Common myeloid progenitor, CD34-positive (primary cell): ENCODE measurements around the gene OR56A3.

Experiments
- CTCF ChIA-PET: fragments of 350-600 bp; sonication (Branson Sonifier 250); formaldehyde crosslinking; loops from one replicate; lab custom pipeline; 2021; ENCODE audit warnings: antibody characterized with exemption; lab: Charles Lee
- POLR2A ChIA-PET: fragments of 350-600 bp; sonication (Branson Sonifier 250); formaldehyde crosslinking; loops from one replicate; lab custom pipeline; 2021; ENCODE audit warnings: antibody characterized with exemption; lab: Charles Lee
- DNase-seq, 3 donors: peaks; one replicate each; pipeline versions ENCODE4 v3.0.0 to v3.0.0-alpha.2; 2013
- H3K27ac ChIP-seq, 2 experiments: 1 replicate in 1 of 2; 2 replicates in 1 of 2; pipeline ENCODE4 v1.7.0; 2013; ENCODE audit warnings: inconsistent platforms in 2 of 2, low read length in 2 of 2, mild to moderate bottlenecking in 2 of 2, low read depth in 1 of 2, moderate library complexity in 1 of 2; ENCODE audit not compliant: severe bottlenecking in 2 of 2, insufficient read depth in 1 of 2, poor library complexity in 1 of 2
- H3K27me3 ChIP-seq, 5 experiments: replicated peaks in 2 of 5; 1 replicate in 3 of 5; 2 replicates in 2 of 5; pipeline versions ENCODE4 v1.6.1 to v1.7.0; 2013; ENCODE audit warnings: low read length in 4 of 5, mild to moderate bottlenecking in 2 of 5, moderate library complexity in 2 of 5, inconsistent platforms in 1 of 5; ENCODE audit not compliant: insufficient read depth in 5 of 5, control insufficient read depth in 4 of 5
- H3K36me3 ChIP-seq, 4 experiments: 1 replicate in 2 of 4; 2 replicates in 2 of 4; pipeline versions ENCODE4 v1.6.1 to v1.7.0; 2013; ENCODE audit warnings: low read length in 3 of 4, control low read depth in 1 of 4, mild to moderate bottlenecking in 1 of 4; ENCODE audit not compliant: control insufficient read depth in 4 of 4, insufficient read depth in 4 of 4
- H3K4me1 ChIP-seq, 4 experiments: 1 replicate in 3 of 4; 2 replicates in 1 of 4; pipeline versions ENCODE4 v1.6.1 to v1.7.1; 2013; ENCODE audit warnings: low read length in 3 of 4, mild to moderate bottlenecking in 3 of 4, control low read depth in 1 of 4, inconsistent platforms in 1 of 4, moderate library complexity in 1 of 4; ENCODE audit not compliant: control insufficient read depth in 4 of 4, insufficient read depth in 4 of 4; ENCODE audit errors: control extremely low read depth in 1 of 4
- H3K4me3 ChIP-seq, 7 experiments: 1 replicate in 4 of 7; 2 replicates in 3 of 7; pipeline versions ENCODE4 v1.5.1 to v1.7.0; 2013; ENCODE audit warnings: mild to moderate bottlenecking in 7 of 7, low read length in 6 of 7, moderate library complexity in 6 of 7, inconsistent platforms in 2 of 7, low read depth in 2 of 7, control low read depth in 1 of 7; ENCODE audit not compliant: insufficient read depth in 4 of 7, control insufficient read depth in 1 of 7; ENCODE audit errors: extremely low read depth in 1 of 7
- H3K9me3 ChIP-seq, 5 experiments: 1 replicate in 4 of 5; 2 replicates in 1 of 5; pipeline versions ENCODE4 v1.6.1 to v1.7.1; 2013; ENCODE audit warnings: low read length in 4 of 5, mild to moderate bottlenecking in 2 of 5, inconsistent platforms in 1 of 5, low read depth in 1 of 5, moderate library complexity in 1 of 5; ENCODE audit not compliant: control insufficient read depth in 4 of 5, insufficient read depth in 2 of 5; ENCODE audit errors: control extremely low read depth in 1 of 5
- WGBS: methylation state at CpG from one replicate; pipeline ENCODE4 v1.1.5; 2013; ENCODE audit not compliant: insufficient coverage; 5-methylcytosine and 5-hydroxymethylcytosine counted together

The OR56A3 gene

DNA sequence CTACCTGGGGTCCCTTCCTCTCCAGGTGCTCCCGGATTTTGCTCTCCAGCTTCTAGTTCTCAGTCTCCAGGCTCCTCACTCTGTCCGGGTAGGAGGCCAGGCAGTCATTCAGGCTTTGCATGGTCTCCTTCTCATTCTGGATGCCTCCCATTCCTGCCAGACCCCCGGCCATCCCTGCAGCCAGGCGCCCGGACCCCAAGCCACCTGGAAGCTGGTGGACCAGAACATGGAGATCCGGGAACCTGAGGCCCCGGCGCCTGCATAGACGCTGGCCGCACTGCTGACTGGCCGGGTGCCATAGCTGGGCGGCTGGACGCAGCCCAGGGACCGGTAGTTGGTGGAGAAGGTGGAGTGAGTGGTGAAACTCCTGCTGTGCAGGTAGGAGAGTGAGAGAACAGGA lies 52.7 kb downstream of the OR56A3 start:
- Histone ChIP-seq H3K27ac (no peak overlapping the region), H3K9me3 (no peaks in the 10 kb centered on the region), H3K4me1 (no peaks in the 10 kb centered on the region), H3K36me3 (no peaks in the 10 kb centered on the region), H3K4me3 (no peak overlapping the region), H3K27me3 (peaks cover 0 to 8% (median 2%) of the 10 kb centered on the region in 5 experiments)
- ChIA-PET CTCF (interaction anchor here (1.1 to 1.3 kb wide), 2 partner anchors 10 to 32 kb away, joined by 3 read pairs; no protein-coding TSS in a partner anchor), POLR2A (no interaction called here)
- 95% methylated on average over 13 of the region's 14 CpGs for WGBS
- no peak for DNase-seq
